ENCODE results near the gene HOXD3. TPM values are rescaled to one million over a fixed set of nuclear protein-coding genes. Genes with fewer than 3 reads are reported as not detected.

HOXD3 gene
- total RNA-seq, 1 experiment from 2014 or later = not detected

DNA sequence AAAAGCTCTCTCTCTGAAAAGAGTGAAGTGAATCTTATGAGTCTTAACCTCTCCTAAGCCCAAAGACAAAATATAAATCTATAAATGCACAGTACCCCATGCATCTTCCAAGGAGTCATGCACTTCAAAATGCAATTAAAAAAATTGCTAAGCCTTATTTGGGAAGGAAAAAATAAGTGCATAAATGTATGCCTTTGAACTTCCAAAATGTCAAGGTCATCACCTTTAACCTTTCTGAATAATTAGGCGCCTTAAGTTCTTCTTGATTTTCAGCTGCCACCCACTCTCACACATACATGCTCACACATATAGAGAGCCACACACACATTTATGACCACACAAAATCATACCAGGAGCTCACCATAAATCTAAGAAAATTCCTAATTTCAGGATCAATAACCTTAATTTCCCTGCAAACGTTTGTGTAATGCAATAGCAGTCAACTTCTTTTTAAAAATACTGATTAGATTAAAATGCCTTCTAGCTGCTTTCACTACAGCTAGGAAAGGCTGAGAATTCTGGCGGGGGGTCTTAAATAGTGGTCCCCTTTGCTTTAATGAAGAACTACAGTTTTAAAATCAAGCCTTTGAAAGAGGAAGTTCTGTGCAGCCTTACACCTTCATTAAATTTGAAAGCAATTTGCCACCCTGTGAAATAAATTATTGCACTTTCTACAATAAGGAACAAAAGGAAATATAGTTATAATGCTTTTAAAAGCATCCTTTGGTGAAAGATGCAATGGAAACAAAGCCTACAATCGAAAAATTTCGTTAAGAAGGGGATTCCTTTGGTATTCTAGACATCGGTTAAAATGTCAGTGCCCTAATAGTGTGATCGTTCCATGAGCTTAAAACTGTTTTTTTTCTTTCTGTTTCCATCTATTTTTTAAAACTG lies 46.4 kb upstream of the HOXD3 start:
- no peak for DNase-seq
- Mint-ChIP-seq H3K27me3 (ENCODE audit: unreplicated experiment) (peaks cover 71% of the 10 kb centered on the region), H3K9me3 (ENCODE audit: low read depth, unreplicated experiment) (no peaks in the 10 kb centered on the region), H3K4me3 (ENCODE audit: low read depth, unreplicated experiment) (no peak overlapping the region), H3K36me3 (ENCODE audit: insufficient read depth, unreplicated experiment) (no peaks in the 10 kb centered on the region), H3K27ac (ENCODE audit: unreplicated experiment) (no peak overlapping the region), H3K4me1 (ENCODE audit: low read depth, unreplicated experiment) (peaks cover 9% of the 10 kb centered on the region)
- no TSS peak for BruUV-seq (replicated peaks)
- TF ChIP-seq, protein P1, sequence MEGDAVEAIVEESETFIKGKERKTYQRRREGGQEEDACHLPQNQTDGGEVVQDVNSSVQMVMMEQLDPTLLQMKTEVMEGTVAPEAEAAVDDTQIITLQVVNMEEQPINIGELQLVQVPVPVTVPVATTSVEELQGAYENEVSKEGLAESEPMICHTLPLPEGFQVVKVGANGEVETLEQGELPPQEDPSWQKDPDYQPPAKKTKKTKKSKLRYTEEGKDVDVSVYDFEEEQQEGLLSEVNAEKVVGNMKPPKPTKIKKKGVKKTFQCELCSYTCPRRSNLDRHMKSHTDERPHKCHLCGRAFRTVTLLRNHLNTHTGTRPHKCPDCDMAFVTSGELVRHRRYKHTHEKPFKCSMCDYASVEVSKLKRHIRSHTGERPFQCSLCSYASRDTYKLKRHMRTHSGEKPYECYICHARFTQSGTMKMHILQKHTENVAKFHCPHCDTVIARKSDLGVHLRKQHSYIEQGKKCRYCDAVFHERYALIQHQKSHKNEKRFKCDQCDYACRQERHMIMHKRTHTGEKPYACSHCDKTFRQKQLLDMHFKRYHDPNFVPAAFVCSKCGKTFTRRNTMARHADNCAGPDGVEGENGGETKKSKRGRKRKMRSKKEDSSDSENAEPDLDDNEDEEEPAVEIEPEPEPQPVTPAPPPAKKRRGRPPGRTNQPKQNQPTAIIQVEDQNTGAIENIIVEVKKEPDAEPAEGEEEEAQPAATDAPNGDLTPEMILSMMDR (IDR thresholded peaks at IDR 0.05; ENCODE audit: unreplicated experiment) = no peak
- intact Hi-C loops (cut with micrococcal nuclease; ENCODE audit: unreplicated experiment) = no loop called here
- CTCF ChIA-PET = interaction anchor here (1.3 kb wide), 1 partner anchor 322 kb away, joined by 7 read pairs; no protein-coding TSS in a partner anchor

DNA sequence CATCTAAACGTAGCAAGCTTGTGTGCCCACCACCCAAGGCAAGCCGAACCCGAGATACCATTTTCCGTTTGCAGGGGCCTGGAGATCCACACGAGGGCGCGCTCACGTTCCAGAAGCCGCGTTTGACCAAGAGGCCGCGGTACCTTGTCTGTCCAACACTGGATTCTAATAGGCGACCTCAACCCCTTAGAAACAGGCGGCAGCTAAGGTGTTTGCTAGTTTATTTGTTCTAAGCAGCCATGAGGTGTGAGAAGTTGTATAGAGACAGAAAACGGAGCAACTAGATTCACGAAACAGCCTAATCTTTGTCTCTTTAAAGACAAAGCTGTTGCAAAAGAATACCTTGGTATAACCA lies 45.8 kb upstream of the HOXD3 start:
- Mint-ChIP-seq H3K27me3 (ENCODE audit: unreplicated experiment) (peaks cover 71% of the 10 kb centered on the region), H3K27ac (ENCODE audit: unreplicated experiment) (no peak overlapping the region), H3K4me3 (ENCODE audit: low read depth, unreplicated experiment) (no peak overlapping the region), H3K9me3 (ENCODE audit: low read depth, unreplicated experiment) (no peaks in the 10 kb centered on the region), H3K4me1 (ENCODE audit: low read depth, unreplicated experiment) (peaks cover 3% of the 10 kb centered on the region), H3K36me3 (ENCODE audit: insufficient read depth, unreplicated experiment) (no peaks in the 10 kb centered on the region)
- no TSS peak for BruUV-seq (replicated peaks)
- intact Hi-C loops (cut with micrococcal nuclease; ENCODE audit: unreplicated experiment) = no loop called here
- CTCF ChIA-PET = interaction anchor here (1.3 kb wide), 1 partner anchor 323 kb away, joined by 7 read pairs; no protein-coding TSS in a partner anchor
- TF ChIP-seq, protein P1 (IDR thresholded peaks at IDR 0.05; ENCODE audit: unreplicated experiment) = no peak
- no peak for DNase-seq

DNA sequence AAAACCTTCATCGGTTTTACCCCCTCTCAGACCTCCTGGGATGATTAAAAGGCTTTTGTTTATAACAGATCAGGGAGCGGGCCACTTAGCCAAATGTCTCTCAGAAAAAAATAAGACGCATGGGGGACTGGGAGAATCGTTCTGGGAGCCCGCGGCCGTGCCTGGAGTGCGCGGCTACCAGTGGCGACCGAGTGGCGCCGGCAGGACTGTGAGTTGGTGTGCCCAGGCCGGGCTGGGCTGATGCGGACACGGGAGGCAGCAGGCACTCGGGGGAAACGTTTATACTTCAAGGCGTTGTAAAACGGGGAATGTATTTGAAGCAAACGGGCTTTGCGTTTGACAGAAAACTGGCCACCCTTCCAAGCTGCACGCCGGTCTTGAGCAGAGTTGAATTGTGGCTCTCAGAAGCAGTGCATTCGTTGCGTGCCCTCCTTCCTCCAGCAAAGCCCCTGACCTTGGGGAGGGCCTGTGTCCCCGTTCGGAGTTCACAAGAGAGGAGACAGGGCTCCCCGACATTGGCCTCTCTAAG lies 45.2 kb upstream of the HOXD3 start:
- CTCF ChIA-PET = interaction anchor here (1.3 kb wide), 1 partner anchor 324 kb away, joined by 7 read pairs; no protein-coding TSS in a partner anchor
- intact Hi-C loops (cut with micrococcal nuclease; ENCODE audit: unreplicated experiment) = no loop called here
- H3K27ac Mint-ChIP-seq (ENCODE audit: unreplicated experiment) = no peak overlapping the region
- DNase-seq = no peak
- no peaks in the 10 kb centered on the region for H3K9me3 Mint-ChIP-seq (ENCODE audit: low read depth, unreplicated experiment)
- H3K36me3 Mint-ChIP-seq (ENCODE audit: insufficient read depth, unreplicated experiment) = no peaks in the 10 kb centered on the region
- H3K4me3 Mint-ChIP-seq (ENCODE audit: low read depth, unreplicated experiment) = no peak overlapping the region
- no TSS peak for BruUV-seq (replicated peaks)
- peaks cover 71% of the 10 kb centered on the region for H3K27me3 Mint-ChIP-seq (ENCODE audit: unreplicated experiment)
- no peaks in the 10 kb centered on the region for H3K4me1 Mint-ChIP-seq (ENCODE audit: low read depth, unreplicated experiment)
- TF ChIP-seq, protein P1 (IDR thresholded peaks at IDR 0.05; ENCODE audit: unreplicated experiment) = no peak

DNA sequence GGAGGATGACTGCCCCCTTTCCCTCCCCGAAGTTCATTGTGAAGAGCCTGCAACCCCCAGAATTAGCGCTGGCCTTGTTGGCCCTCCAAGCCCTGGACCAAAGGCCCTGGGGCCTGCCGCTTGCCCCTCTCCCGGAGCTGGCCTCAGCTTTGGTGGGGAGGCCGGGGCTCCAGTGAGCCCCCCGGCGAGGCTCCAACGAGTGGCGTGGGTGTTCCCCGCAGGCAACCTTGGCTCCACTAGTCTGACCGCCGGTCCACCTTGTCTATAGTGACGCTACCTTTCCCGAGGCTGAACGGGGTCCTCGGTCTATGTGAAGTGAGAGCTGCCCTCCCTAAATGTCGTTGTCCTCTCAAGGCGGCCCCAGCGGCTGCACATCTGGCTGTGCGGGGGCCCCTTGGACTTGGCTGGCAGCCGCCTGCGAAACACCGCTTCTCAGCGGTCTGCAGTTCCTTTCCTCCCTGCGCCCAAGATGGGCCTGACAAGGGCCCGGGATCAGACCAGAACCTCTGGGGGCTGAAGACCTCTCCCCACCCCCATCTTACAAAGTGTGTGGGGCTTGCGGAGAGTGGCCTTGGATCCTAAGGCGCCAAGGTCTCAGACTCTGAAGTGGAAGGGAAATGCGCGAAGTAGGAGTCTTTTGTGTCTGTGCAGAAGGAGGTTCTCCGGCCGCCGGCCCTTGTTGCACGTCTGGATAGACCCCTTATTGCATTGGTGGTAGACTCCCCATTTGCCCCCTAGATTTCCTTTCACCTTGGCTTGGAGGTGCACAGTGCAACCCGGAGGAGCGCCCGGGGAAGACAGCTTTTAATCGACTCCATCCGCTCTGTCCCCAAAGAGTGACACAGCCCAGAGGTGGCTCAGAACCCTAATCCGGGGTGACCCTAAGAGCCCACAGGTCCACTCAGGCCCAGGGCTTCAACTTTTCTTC lies 44.5 kb upstream of the HOXD3 start:
- H3K9me3 Mint-ChIP-seq (ENCODE audit: low read depth, unreplicated experiment) = no peaks in the 10 kb centered on the region
- no peak for DNase-seq
- no peaks in the 10 kb centered on the region for H3K36me3 Mint-ChIP-seq (ENCODE audit: insufficient read depth, unreplicated experiment)
- no peak overlapping the region for H3K4me3 Mint-ChIP-seq (ENCODE audit: low read depth, unreplicated experiment)
- intact Hi-C loops (cut with micrococcal nuclease; ENCODE audit: unreplicated experiment) = no loop called here
- H3K27ac Mint-ChIP-seq (ENCODE audit: unreplicated experiment) = no peak overlapping the region
- TF ChIP-seq, protein P1 (IDR thresholded peaks at IDR 0.05; ENCODE audit: unreplicated experiment) = no peak
- BruUV-seq (replicated peaks) = no TSS peak
- peaks cover 78% of the 10 kb centered on the region for H3K27me3 Mint-ChIP-seq (ENCODE audit: unreplicated experiment)
- CTCF ChIA-PET = no interaction called here
- no peaks in the 10 kb centered on the region for H3K4me1 Mint-ChIP-seq (ENCODE audit: low read depth, unreplicated experiment)

Data from Calu3 (cell line).